CD4-positive, alpha-beta T cell treated with Interleukin-15 for 4 hours (primary cell): Measurements from ENCODE around the gene SARDH.

Experiments
- DNase-seq: peaks from one replicate; pipeline ENCODE4 v3.0.0-alpha.2; 2020; ENCODE audit warnings: low spot score

Gene SARDH

GRCh38 chr9:133737774-133738639 is at the start of gene SARDH:
SARDH (minus strand) TSS chr9:133738352; CDS start chr9:133734173, 4,179 bp downstream.
- DNase-seq = no peak

GRCh38 chr9:133787754-133788025 is 49.5 kb upstream of the SARDH start:
- no peak for DNase-seq

GRCh38 chr9:133786907-133787753 is 49.0 kb upstream of the SARDH start:
- no peak for DNase-seq

- no peak for DNase-seq
Observed at GRCh38 chr9:133786371-133786753, 48.2 kb upstream of the SARDH start.

GRCh38 chr9:133785753-133786370 is 47.7 kb upstream of the SARDH start:
- DNase-seq = no peak

- no peak for DNase-seq
Observed at GRCh38 chr9:133784731-133785561, 46.8 kb upstream of the SARDH start.

- no peak for DNase-seq
Observed at GRCh38 chr9:133783331-133783731, 45.2 kb upstream of the SARDH start.

GRCh38 chr9:133782157-133783130 is 44.3 kb upstream of the SARDH start:
- DNase-seq = peak; percentile 45

GRCh38 chr9:133781828-133782135 is 43.6 kb upstream of the SARDH start:
- DNase-seq = no peak

- DNase-seq = no peak
Observed at GRCh38 chr9:133780962-133781827, 43.0 kb upstream of the SARDH start.

GRCh38 chr9:133780404-133780945 is 42.3 kb upstream of the SARDH start:
- no peak for DNase-seq

- no peak for DNase-seq
Observed at GRCh38 chr9:133779516-133780403, 41.6 kb upstream of the SARDH start.

- DNase-seq = no peak
Observed at GRCh38 chr9:133779081-133779480, 40.9 kb upstream of the SARDH start.

GRCh38 chr9:133778336-133779013 is 40.3 kb upstream of the SARDH start:
- no peak for DNase-seq

- no peak for DNase-seq
Observed at GRCh38 chr9:133777871-133778270, 39.7 kb upstream of the SARDH start.

GRCh38 chr9:133777068-133777791 is 39.1 kb upstream of the SARDH start:
- no peak for DNase-seq
